CD4-positive, alpha-beta T cell treated with Interleukin-6 for 4 hours (primary cell): Measurements from ENCODE around the gene CENPP.

Experiments
- DNase-seq: peaks from one replicate; pipeline ENCODE4 v3.0.0-alpha.2; 2020; ENCODE audit warnings: mixed read lengths

Gene CENPP

DNA sequence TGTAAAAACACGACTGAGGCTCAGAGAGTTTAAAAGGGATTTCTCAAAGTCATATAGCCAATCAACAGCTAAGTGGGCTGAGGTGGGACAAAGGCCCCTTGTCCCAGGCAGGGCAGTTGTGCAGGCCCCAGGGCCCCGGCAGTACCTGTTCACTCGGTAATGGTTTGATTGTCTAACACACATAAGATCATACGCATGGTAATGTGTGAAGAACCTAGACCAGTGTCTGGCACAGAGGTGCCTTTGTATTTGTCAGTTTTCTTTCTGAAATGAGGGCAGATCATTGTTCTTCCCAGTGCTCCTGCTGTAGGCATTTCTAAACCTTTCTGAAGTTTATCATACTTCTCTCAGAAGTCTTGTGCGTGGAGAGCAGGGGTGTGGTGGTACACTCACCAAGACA is 277.3 kb downstream of the CENPP start:
- DNase-seq, result no peak

GRCh38 chr9:92603990-92604389 is 278.2 kb downstream of the CENPP start:
- DNase-seq, result no peak

GRCh38 chr9:92605224-92605623 is 279.5 kb downstream of the CENPP start:
- DNase-seq, result no peak

GRCh38 chr9:92607088-92607487 is 281.3 kb downstream of the CENPP start:
- DNase-seq, result no peak

- DNase-seq, result no peak
These were observed 282.0 kb downstream of the CENPP start for GRCh38 chr9:92607773-92608172.

GRCh38 chr9:92608241-92608908 is 282.6 kb downstream of the CENPP start:
- DNase-seq, result no peak

DNA sequence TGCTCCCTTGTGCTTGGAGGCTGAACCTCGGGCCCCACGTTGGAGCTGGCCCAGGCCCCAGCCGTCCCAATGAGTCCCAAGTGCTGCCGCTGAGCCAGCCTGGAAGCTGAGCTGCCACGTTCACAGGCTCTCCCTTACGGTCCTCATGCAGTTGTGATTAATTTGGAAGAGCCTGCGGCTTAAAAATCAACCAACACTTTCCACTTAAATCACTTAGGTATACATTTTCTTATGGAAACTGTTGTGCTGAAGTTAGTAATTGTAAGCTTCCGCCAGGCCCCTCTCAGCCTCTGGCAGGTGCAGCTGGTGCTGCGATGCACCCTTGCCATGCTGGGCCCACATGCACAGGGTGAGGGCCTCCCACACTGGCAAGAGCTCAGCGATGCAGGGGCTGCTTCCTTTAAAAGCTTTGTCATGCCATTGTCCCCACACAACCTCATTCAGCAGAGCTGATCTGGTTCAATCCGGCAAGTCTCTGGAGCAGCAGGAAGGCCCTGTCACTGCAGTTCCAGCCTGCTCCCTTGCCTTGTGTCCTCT is 283.2 kb downstream of the CENPP start:
- no peak for DNase-seq

DNA sequence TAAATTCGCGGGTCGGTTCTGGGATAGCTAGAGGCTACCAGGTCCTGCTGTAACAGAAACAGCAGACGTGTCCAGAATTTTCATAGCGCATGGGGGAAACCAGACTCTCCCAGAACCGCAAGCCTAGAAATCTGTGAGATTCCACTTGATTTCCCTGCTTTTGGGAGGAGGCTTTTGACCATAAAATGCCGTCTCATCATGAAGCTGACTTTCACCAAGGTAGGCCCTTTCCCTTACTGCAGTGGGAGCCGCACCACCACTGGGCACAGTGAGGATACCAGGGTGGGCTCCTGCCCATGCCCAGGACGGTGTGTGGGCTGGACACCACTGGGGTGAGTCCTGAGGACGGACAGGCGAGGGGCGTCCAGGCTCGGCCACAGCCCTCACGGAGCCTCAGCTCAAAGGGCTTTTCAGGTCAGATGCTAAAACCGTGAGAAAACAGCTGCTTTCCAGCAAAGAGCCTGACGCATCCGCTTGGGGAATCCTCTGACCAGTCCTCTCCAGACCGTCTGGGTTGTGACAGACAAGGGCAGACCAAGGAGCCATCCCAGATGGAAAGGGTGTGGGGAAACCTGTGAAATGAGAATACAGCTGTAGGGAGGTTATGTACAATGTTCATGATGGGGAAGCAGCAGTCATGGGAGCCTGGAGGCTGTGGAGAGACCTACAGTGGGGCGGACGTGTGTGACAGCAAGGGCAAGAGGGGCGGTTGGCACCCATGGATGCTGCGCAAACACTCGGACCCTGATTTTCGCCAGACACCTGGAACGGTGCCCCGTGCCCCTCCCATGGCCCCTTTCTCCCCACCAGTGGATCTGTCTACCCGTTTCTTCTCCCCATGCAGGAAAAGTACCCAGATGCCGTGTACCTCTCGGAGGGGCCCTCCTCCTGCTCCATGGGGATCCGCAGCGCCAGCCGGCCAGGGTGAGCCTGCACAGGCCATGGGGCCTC is 285.0 kb downstream of the CENPP start:
- DNase-seq, result no peak

DNA sequence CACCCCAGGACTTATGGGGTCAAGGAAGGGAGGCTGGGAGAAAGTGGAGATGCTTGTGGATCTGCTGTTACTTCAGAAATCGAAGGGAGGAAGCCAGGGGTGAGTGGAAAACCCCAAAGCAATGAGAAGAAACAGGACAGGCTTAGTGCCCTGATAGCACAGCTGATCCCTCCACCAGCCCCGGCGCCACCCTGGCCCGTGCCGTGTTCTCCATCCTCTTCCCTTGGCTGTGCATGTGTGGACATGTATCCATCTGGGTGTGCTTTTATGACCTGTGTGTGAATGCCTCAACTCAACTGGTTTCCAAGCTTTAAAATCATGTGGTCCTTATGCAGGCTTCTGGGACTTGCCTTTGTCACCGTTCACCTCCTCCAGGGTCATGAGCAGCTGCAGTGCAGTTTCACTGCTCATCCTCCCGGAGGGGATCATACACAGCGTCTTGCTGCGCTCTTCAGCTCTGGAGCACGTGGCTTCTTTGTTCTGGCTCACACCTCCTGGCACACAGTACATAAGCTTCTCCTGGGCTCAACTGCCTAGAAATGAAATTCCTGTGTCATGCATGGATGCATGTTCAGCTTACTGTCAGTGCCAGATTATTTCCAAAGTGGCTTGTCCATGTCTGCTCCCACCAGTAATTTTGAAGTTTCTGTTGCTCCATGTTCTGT is 286.0 kb downstream of the CENPP start:
- DNase-seq, result no peak

- no peak for DNase-seq
These were observed 286.5 kb downstream of the CENPP start for GRCh38 chr9:92612292-92612691.

- DNase-seq, result no peak
These were observed 287.1 kb downstream of the CENPP start for GRCh38 chr9:92612816-92613215.

GRCh38 chr9:92613268-92614122 is 287.7 kb downstream of the CENPP start:
- DNase-seq, result no peak

DNA sequence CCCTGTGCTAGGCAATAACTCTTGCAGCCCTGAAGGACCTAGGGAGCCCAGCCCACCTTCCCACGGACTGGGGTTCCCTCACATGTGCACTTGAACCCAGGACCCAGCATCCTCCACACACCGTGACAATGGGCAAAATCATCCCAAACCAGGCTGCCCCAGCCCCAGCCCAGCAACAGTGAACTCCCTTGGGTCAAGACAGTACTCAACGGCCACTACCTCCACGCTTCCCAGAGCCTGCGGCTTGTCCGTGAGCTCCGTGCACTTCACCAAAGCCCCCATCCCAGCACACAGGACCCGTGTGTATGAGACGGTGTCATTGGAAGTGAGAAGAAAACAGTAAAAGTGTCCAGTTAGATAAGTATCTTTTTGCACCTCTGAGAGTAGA is 288.4 kb downstream of the CENPP start:
- DNase-seq, result no peak

DNA sequence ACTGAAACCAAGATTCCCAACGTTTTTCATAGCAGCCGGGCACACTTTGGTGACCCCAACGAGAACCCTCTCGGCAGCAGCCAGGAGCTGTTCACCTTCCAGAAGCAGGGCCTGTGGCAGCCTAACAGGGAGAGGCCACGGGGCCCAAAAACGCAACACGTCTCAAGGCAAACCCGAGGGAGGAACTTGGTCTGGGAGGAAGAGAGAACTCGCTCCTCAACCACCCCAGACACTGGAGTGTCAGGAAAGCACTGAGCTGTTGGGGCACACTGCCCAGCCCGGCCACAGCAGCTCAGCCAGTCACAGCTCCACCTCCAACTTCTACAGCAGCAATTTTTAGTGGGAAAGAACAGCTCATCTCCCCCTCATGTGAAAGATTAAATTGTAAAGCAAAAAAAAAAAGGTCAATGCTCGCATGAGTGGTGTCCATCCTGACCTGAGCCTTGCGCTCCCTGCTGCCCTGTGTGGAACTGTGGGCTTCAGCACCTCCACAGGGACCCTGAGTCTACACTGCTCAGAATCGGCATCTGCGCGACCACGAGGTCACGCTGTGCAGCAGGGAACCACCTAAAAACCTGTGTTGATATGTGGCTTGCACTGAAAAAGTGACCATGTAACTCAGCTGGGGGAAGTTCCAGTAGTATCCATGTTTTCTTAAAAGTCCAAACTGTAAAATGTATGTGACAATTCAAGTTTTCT is 289.2 kb downstream of the CENPP start:
- no peak for DNase-seq

GRCh38 chr9:92615790-92616189 is 290.0 kb downstream of the CENPP start:
- DNase-seq, result no peak

DNA sequence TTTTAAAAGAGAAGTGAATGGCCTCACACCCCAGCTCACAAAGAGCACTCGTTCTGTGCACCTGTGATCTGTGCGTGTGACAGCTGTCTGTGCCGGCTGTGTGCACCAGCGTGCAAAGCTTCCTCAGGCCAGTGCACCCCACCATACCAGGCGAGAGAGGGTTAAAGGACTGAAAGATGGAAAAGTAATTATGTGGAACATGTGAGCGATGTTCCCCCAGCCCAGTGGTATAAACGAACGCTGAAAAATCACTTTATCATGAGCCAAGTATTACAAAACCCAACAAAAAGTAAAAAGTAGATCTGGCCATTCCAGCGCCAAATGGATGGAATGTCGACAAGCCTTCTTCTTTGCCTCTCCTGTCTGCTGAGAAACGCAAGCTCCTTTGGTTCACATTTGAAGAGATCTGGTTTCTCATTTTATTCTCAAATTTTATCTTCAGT is 290.5 kb downstream of the CENPP start:
- DNase-seq, result no peak

DNA sequence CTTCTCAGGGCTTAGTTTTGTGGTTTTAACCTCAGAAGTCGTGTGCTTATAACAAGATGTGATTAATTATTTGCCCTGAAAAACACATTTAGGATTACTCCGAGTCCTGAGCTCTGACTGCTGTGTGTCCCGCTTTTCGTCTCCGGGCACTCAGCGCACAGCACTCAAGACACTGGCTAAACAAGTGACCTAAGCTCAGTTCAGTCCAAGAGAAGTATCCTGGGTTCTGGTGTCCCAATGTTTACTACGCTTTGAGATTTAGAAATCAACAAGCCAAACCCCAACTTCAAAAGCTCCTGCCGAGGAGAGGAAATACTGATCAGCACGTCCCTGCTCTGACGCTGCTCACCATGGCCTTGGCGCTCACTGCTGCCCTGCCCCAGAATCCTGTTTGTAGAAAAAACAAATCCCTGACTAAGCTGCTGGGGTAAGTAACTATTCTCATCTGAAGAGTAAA is 290.9 kb downstream of the CENPP start:
- DNase-seq, result no peak

DNA sequence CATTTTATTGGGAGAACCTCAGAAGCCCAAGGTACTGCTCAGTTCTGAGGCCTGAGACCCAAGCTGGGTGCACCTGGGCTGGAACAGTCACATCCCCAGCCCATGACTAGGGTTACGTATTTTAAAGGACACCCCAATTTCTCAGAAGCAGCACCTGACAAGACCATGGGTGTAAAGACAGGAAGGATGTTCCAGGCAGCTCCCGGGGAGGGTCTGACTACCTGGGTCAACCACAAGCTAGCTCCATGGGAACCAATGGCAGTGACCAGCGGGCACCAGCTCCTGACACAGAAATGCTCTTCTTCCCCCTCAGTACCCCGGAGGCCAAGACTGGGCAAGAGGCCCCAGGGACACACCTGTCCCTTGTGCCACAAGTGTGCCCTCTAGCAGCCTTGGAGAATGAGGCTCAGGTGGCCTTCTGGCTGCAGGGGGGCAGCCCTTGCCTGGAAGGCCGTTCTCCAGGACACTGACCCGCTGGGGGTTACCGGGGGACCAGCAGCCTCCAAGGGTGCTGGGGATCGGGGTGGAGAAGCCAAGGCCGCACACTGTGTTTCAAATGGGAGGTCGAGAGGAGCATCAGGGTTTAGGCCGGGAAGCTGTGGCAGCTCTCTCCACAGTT is 291.6 kb downstream of the CENPP start:
- no peak for DNase-seq

GRCh38 chr9:92617951-92618510 is 292.3 kb downstream of the CENPP start:
- DNase-seq, result no peak

- no peak for DNase-seq
These were observed 293.0 kb downstream of the CENPP start for GRCh38 chr9:92618633-92619225.
